DMS 273 (cell line): ENCODE results near the gene PACS1.

Source experiments
- DNase-seq: peaks from one replicate; lab custom pipeline; 2025; ENCODE audit not compliant: unreplicated experiment; lab: John Stamatoyannopoulos, UW

PACS1 gene

GRCh38 chr11:66219846-66220565 is 149.9 kb downstream of the PACS1 start:
- DNase-seq: no peak

GRCh38 chr11:66220566-66220935 is 150.5 kb downstream of the PACS1 start:
- DNase-seq: no peak

GRCh38 chr11:66221012-66221411 is 150.9 kb downstream of the PACS1 start:
- DNase-seq: no peak

- DNase-seq: no peak
Observed at GRCh38 chr11:66221726-66222236, 151.7 kb downstream of the PACS1 start.

GRCh38 chr11:66222358-66223149 is 152.5 kb downstream of the PACS1 start:
- peak; percentile 95 for DNase-seq

GRCh38 chr11:66224226-66224855 is 154.3 kb downstream of the PACS1 start:
- DNase-seq: no peak

GRCh38 chr11:66225066-66225465 is 155.0 kb downstream of the PACS1 start:
- DNase-seq: peak; percentile 31

GRCh38 chr11:66226101-66226500 is 156.0 kb downstream of the PACS1 start:
- peak; percentile 46 for DNase-seq

- DNase-seq: peak; percentile 42
Observed at GRCh38 chr11:66227700-66228099, 157.6 kb downstream of the PACS1 start.

GRCh38 chr11:66228521-66228920 is 158.4 kb downstream of the PACS1 start:
- DNase-seq: no peak

- DNase-seq: peak; percentile 49
Observed at GRCh38 chr11:66230156-66230555, 160.1 kb downstream of the PACS1 start.

- no peak for DNase-seq
Observed at GRCh38 chr11:66230978-66231377, 160.9 kb downstream of the PACS1 start.

- no peak for DNase-seq
Observed at GRCh38 chr11:66231561-66231960, 161.5 kb downstream of the PACS1 start.

- DNase-seq: no peak
Observed at GRCh38 chr11:66232769-66233168, 162.7 kb downstream of the PACS1 start.

- DNase-seq: no peak
Observed at GRCh38 chr11:66233301-66233700, 163.2 kb downstream of the PACS1 start.

- no peak for DNase-seq
Observed at GRCh38 chr11:66235141-66235540, 165.1 kb downstream of the PACS1 start.

GRCh38 chr11:66237867-66238266 is 167.8 kb downstream of the PACS1 start:
- DNase-seq: no peak

GRCh38 chr11:66238786-66239413 is 168.8 kb downstream of the PACS1 start:
- no peak for DNase-seq

- DNase-seq: no peak
Observed at GRCh38 chr11:66239511-66239910, 169.4 kb downstream of the PACS1 start.

GRCh38 chr11:66239998-66240780 is 170.1 kb downstream of the PACS1 start:
- DNase-seq: no peak

GRCh38 chr11:66240781-66241136 is 170.7 kb downstream of the PACS1 start:
- no peak for DNase-seq
